OCI-LY7 (cell line): ENCODE results near the gene TNNT1. TPM values are rescaled to one million over a fixed set of nuclear protein-coding genes. Genes with fewer than 3 reads are reported as not detected.
"Not testable (repeated sequence)": the region's sequence is repeated elsewhere in the genome, so short reads cannot be mapped to it uniquely, and the experiment has no call there.

Experiments used
- BruUV-seq: library from RNA; stranded (reverse); fragments of 400-500 nt; replicated peaks from 2 replicates; lab custom pipeline; 2021; lab: Mats Ljungman, UMichigan
- CTCF ChIA-PET: fragments of 300-600 bp; sonication (Branson Sonifier 250); formaldehyde crosslinking; loops from one replicate; lab custom pipeline; 2022; ENCODE audit warnings: antibody characterized with exemption; ENCODE audit not compliant: unreplicated experiment; lab: Charles Lee
- POLR2A ChIA-PET: fragments of 300-600 bp; sonication (Branson Sonifier 250); formaldehyde crosslinking; loops from one replicate; lab custom pipeline; 2022; ENCODE audit warnings: antibody characterized with exemption; lab: Charles Lee
- DNase-seq: peaks from one replicate; pipeline ENCODE4 v3.0.0-alpha.2; 2015; ENCODE audit warnings: low spot score
- H2AFZ ChIP-seq: fragments of 200-600 bp; sonication (generic), shearing (Covaris generic); 2 replicates; pipeline ENCODE4 v1.6.1; 2014; ENCODE audit warnings: mild to moderate bottlenecking, antibody characterized with exemption, low read length, moderate library complexity
- H3K27ac ChIP-seq: fragments of 200-600 bp; sonication (generic); 2 replicates; pipeline ENCODE4 v1.5.1; 2014; ENCODE audit warnings: mixed run types, low read depth, mild to moderate bottlenecking, moderate library complexity, low read length, inconsistent platforms; ENCODE audit not compliant: poor library complexity, severe bottlenecking
- H3K36me3 ChIP-seq: fragments of 200-600 bp; sonication (generic); 2 replicates; pipeline ENCODE4 v1.6.1; 2014; ENCODE audit warnings: mild to moderate bottlenecking, antibody characterized with exemption, low read length, moderate library complexity, mixed read lengths; ENCODE audit not compliant: insufficient read depth
- H3K4me1 ChIP-seq: fragments of 200-600 bp; sonication (generic); 2 replicates; pipeline ENCODE4 v1.5.1; 2014; ENCODE audit warnings: mild to moderate bottlenecking, low read length; ENCODE audit not compliant: insufficient read depth, poor library complexity, severe bottlenecking
- H3K4me2 ChIP-seq: fragments of 200-600 bp; sonication (generic); 2 replicates; pipeline ENCODE4 v1.6.1; 2014; ENCODE audit warnings: mild to moderate bottlenecking, low read length
- H3K4me3 ChIP-seq: fragments of 200-600 bp; sonication (generic); 2 replicates; pipeline ENCODE4 v1.5.1; 2014; ENCODE audit warnings: mild to moderate bottlenecking, low read depth, low read length; ENCODE audit not compliant: poor library complexity, severe bottlenecking
- H3K79me2 ChIP-seq: fragments of 200-600 bp; sonication (generic); 2 replicates; pipeline ENCODE4 v1.6.1; 2016; ENCODE audit warnings: low read depth, mild to moderate bottlenecking, low read length, moderate library complexity, mixed read lengths; ENCODE audit not compliant: insufficient read depth
- H3K9me2 ChIP-seq: fragments of 200-600 bp; sonication (generic); 2 replicates; pipeline ENCODE4 v1.6.1; 2016; ENCODE audit warnings: mild to moderate bottlenecking, low read length, mixed read lengths; ENCODE audit not compliant: insufficient read depth
- H3K9me3 ChIP-seq: fragments of 200-600 bp; sonication (generic); 2 replicates; pipeline ENCODE4 v1.6.1; 2014; ENCODE audit warnings: mild to moderate bottlenecking, mixed run types, low read length, mixed read lengths
- H4K20me1 ChIP-seq: fragments of 200-600 bp; sonication (generic); 2 replicates; pipeline ENCODE4 v1.6.1; 2014; ENCODE audit warnings: mild to moderate bottlenecking, antibody characterized with exemption, low read length, moderate library complexity, mixed read lengths; ENCODE audit not compliant: insufficient read depth
- EZH2phosphoT487 ChIP-seq: fragments of 200-600 bp; sonication (generic); IDR thresholded peaks from 2 replicates; pipeline ENCODE4 v1.6.1; 2018; ENCODE audit warnings: low read depth, borderline replicate concordance, mild to moderate bottlenecking, mixed run types, antibody characterized with exemption, low read length, moderate library complexity, mixed read lengths
- intact Hi-C: fragments of 100-400 bp; cut with micrococcal nuclease; formaldehyde crosslinking; loops from one replicate; pipeline ENCODE4 v1.10.0; 2022; ENCODE audit not compliant: unreplicated experiment
- total RNA-seq, 2 experiments: library from RNA; depleted of rRNA in 1 of 2; stranded (reverse); fragments of >200 nt in 1 of 2; shearing (Covaris generic) in 1 of 2; gene quantifications; 2 replicates each; pipeline ENCODE4 v1.2.3, GENCODE V29; 2014 to 2022
- TF ChIP-seq, protein P1 (sequence below): fragments of 200-600 bp; sonication (generic); conservative IDR thresholded peaks from 2 replicates; pipeline ENCODE4 v1.5.1; 2014; ENCODE audit warnings: mild to moderate bottlenecking, antibody characterized with exemption, low read length, moderate library complexity, mixed read lengths

TNNT1 gene
- total RNA-seq, 2 experiments from 2014 or later: 11.2 to 21.9 TPM

DNA sequence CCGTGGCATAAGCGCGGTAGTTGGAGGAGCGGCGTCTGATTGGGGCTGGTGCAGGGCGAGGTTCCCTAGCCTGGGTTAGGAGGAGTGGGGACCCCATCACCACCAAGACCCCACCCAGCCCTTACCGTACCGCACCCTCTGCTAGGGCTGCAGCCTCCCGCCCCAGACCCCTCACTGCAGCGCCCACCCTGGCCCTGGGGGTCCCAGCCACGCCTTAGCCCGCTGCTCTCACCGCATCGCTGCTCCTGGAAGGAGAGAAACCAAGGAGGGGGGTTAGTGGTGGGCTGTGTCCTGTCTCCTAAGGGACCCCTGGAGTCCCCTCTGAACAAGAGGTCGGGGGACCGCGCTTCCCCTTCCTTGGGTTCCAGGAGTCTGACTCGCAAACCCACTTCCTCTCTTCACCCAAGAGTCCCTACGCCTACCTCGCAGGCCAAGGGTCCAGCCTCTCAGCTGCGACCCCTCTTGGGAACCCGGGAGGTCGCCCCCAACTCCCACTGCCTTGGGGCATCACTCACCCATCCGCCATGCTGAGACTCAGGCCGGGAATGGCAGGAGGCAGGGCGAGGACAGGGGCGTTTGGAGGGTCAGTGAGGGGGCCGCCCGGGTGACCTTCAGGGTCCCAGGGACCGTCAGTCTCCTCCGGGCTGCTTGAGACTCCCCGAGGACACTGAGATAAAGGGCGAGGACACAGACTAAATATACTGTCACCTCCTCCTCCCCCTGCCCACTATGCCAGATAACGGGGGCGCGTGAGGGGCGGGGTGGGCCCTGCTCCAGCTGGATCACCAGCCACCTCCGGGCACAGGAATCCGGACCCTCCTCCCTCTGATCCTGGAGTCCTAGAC is 8.3 kb upstream of the TNNT1 start, which contains the start of gene TNNI3:
Gene TNNI3 (minus strand): TSS at position 669 of the 845 bp plus-strand sequence. CDS start 143 bp downstream, at position 526.
- POLR2A ChIA-PET: interaction anchor here (0.6 kb wide), 1 partner anchor 234 kb away, joined by 3 read pairs; no protein-coding TSS in a partner anchor
- intact Hi-C loops: no loop called here

DNA sequence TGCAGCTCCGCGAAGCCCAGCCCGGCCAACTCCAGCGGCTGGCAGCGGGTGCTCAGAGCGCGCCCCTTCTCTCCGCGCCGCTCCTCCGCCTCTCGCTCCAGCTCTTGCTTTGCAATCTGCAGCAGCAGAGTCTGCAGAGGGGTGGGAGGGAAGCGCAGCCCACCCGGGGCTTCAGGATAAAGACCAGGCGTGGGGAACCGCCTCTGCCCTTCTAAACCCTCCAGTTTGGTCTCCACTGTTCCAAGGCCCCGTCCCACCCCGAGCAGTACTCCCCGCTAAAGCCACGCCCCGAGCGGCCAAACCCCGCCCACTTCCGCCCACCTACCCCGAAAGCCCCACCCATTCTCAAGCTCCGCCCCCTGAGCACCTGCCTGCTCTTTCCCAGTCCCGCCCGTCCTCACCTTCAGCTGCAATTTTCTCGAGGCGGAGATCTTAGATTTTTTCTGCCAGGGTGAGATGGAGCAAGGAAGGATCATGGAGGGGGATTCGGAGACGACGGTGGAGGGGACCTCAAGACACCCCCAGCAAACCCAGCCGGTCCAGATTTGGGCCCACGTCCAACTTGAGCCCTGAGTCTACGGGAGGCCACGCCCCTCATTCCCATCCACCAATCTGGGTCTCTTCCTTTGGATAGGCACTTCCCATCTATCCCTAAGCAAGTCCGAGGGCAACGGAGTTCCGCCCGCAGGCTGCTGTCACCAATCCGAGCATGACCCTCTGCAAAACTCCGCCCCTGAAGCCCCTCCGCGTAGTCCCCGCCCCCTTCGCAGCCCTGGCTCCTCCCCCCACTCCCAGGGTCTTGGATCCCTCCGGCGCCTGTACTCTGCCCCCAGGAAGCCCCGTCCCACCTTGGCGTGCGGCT is 7.4 kb upstream of the TNNT1 start:
- Histone ChIP-seq H3K4me1 (peaks cover 34% of the 10 kb centered on the region), H3K4me2 (no peak overlapping the region), H2AFZ (no peak overlapping the region), H3K27ac (no peak overlapping the region), H3K9me2 (no peaks in the 10 kb centered on the region), H4K20me1 (no peaks in the 10 kb centered on the region), H3K79me2 (no peaks in the 10 kb centered on the region), H3K9me3 (peaks cover 4% of the 10 kb centered on the region), H3K36me3 (0 out of 2 replicates have a peak, but pooled peaks cover 3% of the 10 kb centered on the region), H3K4me3 (no peak overlapping the region)
- ChIA-PET POLR2A (interaction anchor here (0.7 kb wide), 1 partner anchor 10 kb away, joined by 4 read pairs; the partner anchor contains the start of gene DNAAF3), CTCF (no interaction called here)
- BruUV-seq: no TSS peak
- intact Hi-C loops: no loop called here
- TF ChIP-seq, protein P1, sequence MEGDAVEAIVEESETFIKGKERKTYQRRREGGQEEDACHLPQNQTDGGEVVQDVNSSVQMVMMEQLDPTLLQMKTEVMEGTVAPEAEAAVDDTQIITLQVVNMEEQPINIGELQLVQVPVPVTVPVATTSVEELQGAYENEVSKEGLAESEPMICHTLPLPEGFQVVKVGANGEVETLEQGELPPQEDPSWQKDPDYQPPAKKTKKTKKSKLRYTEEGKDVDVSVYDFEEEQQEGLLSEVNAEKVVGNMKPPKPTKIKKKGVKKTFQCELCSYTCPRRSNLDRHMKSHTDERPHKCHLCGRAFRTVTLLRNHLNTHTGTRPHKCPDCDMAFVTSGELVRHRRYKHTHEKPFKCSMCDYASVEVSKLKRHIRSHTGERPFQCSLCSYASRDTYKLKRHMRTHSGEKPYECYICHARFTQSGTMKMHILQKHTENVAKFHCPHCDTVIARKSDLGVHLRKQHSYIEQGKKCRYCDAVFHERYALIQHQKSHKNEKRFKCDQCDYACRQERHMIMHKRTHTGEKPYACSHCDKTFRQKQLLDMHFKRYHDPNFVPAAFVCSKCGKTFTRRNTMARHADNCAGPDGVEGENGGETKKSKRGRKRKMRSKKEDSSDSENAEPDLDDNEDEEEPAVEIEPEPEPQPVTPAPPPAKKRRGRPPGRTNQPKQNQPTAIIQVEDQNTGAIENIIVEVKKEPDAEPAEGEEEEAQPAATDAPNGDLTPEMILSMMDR: no peak
- peak; percentile 60 for DNase-seq

More for the DNA sequence above, 8.3 kb upstream of the TNNT1 start, which contains the start of gene TNNI3:
- Histone ChIP-seq H3K79me2 (no peaks in the 10 kb centered on the region), H3K36me3 (no peaks in the 10 kb centered on the region), H3K9me2 (no peaks in the 10 kb centered on the region), H3K4me1 (peaks cover 25% of the 10 kb centered on the region), H3K9me3 (no peaks in the 10 kb centered on the region; the same call in 1 of the 2 replicates), H3K4me2 (no peak within 1 kb of the TSS), H3K4me3 (no peak within 1 kb of the TSS), H3K27ac (no peak within 1 kb of the TSS), H4K20me1 (no peaks in the 10 kb centered on the region), H2AFZ (no peak within 1 kb of the TSS)
- CTCF ChIA-PET: no interaction called here
- BruUV-seq: no TSS peak
- no peak for TF ChIP-seq EZH2phosphoT487
- TF ChIP-seq, protein P1: no peak
- no peak for DNase-seq

DNA sequence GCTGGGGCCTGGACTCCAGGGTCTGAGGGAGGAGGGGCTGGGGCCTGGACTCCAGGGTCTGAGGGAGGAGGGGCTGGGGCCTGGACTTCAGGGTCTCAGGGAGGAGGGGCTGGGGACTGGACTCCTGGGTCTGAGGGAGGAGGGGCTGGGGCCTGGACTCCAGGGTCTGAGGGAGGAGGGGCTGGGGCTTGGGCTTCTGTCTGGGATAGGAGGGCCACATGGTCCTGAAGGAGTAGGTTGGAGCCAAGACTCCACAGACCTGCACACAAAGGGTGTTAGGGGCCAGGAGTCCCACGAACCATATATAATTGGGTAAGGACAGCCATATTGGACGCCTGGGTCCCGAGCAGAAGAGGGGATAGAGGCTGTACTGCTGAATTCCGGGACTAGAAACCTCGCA is 6.8 kb upstream of the TNNT1 start:
- peaks cover 36% of the 10 kb centered on the region for H3K4me1 ChIP-seq
- H2AFZ ChIP-seq, POLR2A ChIA-PET, H3K9me2 ChIP-seq, H3K4me2 ChIP-seq, BruUV-seq, H3K4me3 ChIP-seq, DNase-seq, intact Hi-C loops, H4K20me1 ChIP-seq, H3K9me3 ChIP-seq, H3K79me2 ChIP-seq, H3K36me3 ChIP-seq, CTCF ChIA-PET, H3K27ac ChIP-seq: not testable (repeated sequence)
